UCSD-AML1 (cell line): ENCODE results near the gene HECA.
"Not testable (repeated sequence)": the region's sequence is repeated elsewhere in the genome, so short reads cannot be mapped to it uniquely, and the experiment has no call there.

Source experiments
- DNase-seq: peaks from one replicate; lab custom pipeline; 2025; ENCODE audit not compliant: unreplicated experiment; lab: John Stamatoyannopoulos, UW

Gene HECA

DNA sequence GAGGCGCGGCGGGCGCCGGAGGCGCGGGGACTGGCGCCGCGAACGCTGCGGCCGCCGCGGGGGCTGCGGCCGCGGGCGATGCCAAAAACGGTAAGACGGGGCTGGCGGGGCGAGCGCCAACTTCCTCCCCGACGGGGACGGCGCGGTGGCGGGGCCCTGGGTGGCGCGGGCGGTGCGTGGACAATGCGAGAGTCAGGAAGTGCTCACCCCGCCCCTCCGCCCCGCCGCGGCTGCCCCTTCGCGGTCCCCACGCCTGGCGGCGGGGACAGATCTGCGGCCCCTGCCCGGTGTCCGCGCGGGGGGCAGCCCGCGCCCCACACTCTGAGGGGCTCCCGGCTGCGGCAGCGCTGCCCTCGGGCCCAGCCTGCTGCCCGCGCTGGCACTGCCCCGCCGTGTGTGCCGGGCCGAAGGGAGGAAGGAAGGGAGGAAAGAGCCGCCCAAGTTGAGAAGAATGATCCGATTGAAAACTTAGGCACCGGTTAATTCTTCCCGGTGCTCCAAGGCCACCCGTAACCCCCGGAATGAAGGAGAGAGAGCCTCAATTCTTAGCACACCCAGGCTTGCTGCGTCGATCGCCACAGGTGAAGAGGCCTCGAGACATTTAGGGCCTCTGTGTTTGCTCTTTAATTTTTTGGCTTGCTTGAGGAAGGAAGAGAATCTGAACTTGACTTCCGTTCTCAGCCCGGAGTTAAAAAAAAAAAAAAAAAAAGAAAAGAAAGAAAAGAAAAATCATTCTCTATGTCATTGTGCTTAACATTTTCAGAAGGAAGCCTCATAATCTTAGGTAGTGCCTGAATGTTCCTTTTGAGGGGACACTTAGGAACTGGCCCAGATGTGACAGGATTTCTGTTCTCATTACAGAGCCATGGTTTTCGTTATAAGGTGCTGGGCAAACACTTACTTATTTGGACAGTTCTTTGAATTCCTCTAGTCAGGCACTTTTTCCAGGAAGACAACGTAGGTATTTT is 982 bp downstream of the HECA start:
- peak; percentile 55 for DNase-seq

DNA sequence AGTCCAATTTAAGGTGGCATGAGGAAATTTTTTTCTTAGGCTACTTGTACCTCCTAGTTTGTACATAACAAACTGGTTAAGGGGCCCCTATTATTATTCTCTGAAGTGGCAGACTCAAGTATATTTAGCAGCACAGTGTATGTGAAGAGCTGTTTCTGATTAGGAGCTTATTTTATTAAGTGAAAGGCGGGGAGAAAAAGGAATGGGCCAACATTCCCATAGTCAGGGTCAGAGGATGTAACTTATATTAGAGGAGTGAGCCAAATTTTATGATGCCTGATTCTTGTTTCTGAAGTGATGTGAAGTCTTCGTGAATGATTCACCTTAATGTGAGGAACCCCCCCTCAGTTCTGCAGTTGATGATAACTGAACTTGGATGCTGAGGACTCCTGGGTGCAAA is 2.8 kb downstream of the HECA start:
- DNase-seq, result no peak

DNA sequence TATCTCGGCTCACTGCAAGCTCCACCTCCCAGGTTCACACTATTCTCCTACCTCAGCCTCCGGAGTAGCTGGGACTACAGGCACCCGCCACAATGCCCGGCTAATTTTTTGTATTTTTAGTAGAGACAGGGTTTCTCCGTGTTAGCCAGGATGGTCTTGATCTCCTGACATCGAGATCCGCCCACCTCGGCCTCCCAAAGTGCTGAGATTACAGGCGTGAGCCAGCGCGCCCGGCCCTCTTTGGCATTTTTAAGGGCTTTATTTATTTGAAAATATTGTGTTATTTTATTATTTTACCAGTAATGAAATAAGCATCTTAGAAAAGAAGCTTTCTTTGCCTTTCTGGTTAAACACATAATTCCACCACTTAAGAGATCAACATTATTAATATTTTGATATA is 6.0 kb downstream of the HECA start:
- not testable (repeated sequence) for DNase-seq

DNA sequence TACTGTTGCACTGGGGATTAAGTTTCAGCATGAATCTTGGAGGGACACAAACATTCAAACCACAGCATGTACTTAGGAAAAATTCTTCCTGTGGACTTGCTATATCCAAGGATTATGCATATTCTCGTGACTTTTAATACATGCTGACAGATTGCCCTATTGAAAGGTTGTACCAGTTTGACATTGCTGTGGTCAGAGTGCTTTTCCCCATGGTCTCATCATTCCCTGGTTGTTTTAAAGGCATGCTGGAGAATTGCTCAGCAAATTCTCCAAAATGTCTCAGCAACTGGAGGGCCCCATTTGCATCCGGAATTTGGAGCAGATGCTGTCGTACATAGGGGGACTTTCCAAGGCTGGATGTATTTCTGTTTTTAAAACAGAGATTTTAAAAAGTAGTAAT is 7.4 kb downstream of the HECA start:
- no peak for DNase-seq

DNA sequence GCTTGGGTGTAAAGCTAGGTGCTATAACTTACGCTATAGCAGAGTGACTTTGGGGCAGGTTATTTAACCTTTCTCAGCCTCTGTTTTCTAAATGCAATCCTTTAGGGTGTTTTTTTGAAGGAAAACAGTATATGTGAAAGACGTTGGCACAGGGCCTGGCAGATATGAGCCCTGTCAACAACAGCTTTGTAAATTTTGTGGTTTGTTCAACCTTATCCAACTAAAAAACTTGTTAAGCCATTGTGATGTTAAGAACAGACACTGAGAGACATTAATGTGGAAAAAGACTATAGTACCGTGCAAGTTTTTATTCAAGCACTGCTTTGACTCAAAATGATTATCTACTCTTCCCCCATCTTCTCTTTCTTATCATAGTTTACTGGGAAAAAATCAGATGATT is 8.2 kb downstream of the HECA start:
- no peak for DNase-seq

DNA sequence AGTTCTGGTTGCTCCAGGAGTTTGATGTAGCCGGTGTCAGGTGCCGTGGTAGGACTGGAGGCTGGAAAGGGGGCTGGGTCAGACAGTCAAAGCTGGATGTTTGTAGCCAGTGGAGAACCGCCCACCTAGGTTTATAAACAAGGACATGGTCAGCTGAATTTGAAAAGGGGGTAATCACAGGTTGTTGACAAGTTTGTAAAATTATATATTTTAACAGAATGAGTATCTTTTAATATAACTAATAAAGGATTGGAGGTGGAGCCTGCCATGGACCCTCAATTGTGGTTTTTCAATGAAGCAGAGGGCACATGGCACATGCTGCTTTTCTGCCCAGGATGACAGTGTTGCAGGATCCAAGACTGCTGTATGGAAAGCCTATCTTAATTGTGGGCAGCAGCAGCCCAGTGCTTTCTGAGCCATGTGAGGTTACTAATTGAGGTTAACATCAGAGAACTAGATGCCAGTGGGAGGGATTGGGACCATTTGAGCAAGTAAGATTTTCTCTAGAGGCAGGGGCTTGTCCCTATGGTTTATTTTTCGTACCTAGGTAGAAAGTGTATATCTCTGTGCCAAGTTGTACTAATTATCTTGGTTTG is 9.7 kb downstream of the HECA start:
- DNase-seq, result no peak

DNA sequence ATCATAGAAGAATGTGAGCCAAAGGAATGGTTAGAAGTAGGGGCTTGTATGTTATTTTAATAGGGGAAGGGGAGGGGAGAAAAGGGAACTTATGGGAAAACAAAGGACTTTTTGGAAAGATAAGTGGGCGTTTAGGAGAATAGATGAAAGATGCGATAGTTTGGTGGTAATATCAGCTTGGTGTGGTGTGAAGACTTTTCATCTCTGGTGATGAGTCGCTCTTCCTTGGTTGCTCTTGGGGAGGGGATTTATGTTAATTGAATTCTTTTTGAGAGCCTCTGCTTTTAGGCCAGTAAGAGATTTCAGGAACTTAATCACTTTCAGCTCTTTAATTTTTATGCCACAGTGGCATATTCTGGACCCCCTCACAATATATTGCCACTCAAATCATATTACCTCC is 10.8 kb downstream of the HECA start:
- no peak for DNase-seq

DNA sequence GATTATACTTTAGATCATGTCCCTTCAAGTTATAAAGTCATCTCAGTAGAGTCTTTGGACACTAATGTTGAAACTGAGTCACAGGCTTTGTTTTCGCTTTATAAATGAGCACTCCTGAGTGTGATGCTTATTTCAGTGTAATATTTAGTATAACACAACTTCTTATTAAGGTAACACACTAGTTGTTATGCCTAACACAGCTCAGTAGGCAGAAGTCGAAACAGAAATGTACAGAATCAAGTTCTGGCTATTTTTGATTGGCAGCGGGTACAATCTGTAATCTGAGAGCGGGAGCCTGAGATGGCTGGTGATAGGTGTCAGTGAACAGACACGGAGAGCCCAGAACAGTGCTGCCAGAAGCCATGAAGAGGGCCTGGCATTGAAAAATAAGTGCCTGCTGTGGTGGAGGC is 11.4 kb downstream of the HECA start:
- no peak for DNase-seq

DNA sequence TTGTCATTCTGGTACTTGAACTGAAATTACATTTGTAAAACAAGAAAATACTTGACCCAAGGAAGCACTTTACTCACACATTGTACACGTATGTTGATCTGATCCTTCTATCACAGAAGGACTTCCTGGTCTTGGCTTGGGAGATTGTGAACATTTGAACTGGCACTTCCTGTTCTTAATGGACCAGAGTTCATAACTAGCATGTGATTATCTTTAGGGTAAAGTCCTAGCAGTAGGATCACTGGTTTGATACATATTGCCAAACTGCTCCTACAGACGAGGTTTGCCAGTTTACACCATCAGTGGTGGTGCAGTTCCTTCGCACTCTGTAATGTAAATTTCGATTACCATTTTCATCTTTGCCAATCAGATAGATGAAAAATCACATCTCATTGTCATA is 12.7 kb downstream of the HECA start:
- no peak for DNase-seq

DNA sequence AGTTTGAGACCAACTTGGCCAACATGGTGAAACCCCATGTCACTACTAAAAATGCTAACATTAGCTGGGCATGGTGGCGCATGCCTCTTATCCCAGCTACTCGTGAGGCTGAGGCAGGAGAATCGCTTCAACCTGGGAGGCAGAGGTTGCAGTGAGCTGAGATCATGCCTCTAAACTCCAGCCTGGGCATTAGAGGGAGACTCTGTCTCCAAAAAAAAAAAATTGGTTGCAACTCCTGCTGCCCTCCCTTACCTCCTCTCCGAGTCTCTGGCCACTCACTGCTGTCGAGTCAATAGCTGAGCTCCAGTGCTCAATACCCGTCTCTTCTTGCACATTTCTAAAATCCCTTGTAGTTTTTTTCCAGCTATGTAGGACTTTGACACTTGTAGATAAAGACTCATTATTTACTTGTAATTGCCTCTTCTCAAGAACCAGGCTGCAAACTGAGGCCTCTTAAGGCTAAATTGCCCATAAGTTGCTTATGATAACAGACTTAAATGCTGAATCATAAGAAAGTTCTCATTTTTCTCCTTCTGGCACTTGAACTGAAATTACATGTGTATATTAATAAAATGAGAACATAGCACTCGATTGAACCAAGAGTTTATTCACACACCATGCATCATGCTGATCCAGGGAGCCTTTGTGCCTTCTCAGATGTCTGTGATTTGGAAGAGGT is 13.8 kb downstream of the HECA start:
- no peak for DNase-seq

DNA sequence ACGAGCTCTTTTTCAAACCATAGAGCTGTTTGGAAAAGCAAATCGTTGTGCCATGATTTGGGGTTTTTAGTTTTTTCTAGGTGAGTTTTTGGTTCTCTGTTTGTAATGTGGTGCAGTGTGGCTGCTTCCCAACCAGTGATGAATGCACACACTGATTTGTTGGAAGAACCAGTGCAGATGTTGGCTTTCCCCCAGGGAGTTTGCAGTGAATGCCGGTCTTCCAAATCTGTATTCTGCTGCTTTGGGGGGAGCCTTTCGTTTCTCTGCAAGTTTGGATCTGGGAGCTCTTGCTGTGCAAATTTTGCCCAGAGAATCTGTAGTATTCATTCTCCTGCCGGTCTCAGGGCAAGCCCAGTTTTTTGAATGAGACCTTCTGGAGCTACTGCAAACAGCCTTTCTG is 14.5 kb downstream of the HECA start:
- DNase-seq, result no peak

DNA sequence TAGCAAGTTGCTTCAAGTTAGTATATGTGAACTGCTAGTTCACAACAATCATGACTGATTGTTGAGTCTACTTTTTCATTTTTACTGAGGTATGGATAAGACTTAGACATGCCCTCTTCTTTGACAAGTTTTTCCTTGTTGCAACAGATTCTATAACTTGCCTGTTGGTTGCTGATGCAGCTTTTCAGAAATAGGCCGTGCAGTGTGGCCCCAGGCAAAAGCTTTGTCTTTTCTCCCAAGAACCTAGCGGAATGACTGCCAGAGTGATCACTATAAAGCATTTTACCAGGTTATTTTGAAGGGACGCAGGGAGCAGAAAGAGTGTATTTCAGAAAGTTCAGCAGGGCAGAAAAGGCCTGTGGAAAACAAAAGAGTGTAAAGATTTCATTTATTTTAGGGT is 16.0 kb downstream of the HECA start:
- no peak for DNase-seq

DNA sequence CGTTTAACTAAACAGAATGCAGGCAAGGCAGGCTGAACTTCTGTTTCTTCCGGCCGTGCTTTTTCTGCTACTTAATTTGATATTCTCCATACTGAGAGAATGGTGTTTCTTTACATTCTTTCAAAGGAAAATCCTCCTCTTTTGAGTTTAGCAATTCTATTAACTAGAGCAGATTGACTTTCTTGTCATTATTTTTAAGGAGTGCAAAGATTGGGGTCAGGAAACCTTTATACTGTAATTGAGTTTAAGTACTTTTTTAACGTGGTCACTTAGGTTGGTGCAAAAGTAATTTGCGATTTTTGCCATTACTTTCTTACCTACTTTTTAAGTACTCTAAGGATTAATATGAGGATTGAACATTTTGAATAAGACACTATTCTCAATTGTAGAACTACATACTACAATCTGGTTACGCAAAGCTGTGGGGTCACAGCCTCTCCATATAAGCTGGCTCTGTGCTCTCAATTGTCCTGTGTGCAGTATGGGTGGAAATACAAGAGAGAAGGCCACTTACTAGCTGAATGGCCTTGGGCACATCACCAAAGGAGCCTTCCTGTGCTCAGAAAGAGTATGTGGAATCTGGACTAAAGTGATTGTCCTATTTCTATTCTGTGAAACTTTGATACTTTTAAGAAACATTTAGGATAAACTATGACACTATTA is 16.7 kb downstream of the HECA start:
- no peak for DNase-seq

DNA sequence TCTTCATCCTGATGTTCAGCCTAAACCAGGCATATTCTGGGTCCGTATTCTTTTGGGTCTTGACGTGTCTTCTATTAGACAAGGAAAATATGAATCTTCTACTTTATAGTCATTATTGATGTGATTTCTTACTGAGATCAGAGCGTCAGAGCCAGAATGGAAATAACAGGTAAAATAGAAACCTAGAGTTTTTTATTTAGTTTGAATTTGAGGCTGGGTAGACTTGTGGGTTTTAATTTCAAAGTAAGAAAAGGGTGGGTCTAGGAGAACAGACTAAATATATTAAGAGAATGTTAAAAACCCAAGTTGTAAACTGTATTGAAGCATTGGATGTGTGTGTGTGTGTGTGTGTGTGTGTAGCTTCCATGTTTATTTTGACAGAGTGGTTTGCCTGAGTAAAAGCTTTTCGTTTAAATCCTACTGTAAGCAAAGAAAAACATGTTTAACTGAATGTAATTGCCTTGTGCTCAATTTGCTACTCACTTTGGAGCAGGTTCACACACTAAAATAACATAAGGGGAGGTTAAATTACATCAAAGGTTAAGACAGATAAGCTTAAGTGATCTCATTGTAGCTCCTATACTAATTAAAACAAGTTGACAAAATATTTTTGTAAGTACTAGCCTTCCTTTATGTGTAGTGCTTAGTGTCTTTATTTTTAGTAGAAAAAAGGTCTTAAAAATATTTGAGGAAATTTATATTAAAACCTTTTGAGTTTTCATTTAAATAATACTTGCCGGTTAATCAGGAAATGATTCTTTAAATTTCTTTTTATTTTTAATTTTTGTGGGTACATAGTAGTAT is 17.4 kb downstream of the HECA start:
- DNase-seq, result no peak

DNA sequence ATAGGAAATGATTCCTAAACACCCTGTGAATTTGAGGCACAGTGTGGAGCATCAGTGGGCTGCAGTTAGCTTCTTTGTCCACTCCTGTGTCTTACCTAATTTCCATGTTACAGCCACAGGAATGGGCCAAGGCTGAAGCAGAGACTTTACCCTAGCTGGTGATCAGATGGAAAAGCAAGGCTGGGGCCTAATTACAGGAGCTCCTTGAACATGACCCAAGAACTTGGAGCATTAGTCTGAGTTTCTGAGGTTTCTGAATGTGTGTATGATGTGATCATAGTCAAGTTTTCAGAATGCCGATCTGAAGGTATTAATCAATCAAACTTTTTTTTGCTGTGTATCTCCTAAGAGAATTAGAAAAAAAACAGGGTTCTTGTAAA is 18.0 kb downstream of the HECA start:
- no peak for DNase-seq

DNA sequence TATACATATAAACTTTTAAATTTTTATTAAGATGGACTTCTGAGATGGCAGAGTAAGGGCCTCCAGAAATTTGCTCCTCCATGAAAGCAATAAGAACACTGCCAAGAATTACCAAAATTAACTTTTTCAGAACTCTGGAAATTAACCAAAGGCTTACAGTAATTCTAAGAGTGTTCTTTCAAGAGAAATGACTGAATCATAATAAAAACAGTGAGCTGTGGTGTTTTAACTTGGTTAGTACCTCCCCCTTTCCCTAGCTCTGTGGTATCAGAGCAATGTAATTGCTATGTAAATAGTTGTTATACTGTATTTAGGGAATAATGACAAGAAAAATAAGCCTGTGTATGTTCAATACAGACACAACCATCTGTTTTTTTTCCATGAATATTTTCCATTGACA is 19.0 kb downstream of the HECA start:
- no peak for DNase-seq

DNA sequence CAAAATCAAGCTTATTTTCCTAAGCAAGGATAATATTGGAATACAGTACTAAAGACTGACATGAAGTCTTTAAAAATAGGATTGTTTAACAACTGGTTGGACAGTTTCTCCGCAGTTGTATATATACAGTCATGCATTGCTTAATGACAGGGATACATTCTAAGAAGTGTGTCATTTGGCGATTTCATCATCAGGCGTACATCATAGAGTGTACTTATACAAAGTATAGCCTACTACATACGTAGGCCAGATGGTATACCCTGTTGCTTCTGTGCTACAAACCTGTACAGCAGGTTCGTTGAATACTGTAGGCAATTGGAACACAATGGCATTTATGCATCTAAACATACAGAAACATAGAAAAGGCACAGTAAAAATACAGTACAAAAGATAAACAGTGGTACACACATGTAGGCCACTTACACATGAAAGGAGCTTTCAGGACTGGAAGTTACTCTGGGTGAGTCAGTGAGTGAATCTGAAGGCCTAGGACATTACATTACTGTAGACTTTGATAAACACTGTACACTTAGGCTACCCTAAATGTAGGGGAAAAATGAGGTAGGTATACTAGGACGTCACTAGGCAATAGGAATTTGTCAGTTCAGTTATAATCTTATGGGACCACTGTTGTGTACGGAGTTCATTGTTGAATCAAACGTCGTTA is 20.1 kb downstream of the HECA start:
- DNase-seq, result no peak

DNA sequence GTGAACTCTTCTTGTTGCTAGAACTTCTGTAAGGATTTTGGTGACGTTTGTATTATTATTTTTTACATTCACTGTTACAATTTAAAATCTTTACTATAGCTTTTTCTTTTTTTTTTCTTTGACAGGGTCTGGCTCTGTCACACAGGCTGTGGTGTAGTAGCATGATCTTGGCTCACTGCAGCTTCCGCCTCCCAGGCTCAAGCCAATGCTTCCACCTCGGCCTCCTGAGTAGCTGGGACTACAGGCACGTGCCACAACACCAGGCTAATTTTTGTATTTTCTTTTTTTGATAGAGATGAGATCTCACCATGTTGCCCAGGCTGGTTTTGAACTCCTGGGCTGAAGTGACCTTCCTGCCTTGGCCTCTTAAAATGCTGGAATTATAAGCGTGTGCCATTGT is 21.2 kb downstream of the HECA start:
- no peak for DNase-seq

DNA sequence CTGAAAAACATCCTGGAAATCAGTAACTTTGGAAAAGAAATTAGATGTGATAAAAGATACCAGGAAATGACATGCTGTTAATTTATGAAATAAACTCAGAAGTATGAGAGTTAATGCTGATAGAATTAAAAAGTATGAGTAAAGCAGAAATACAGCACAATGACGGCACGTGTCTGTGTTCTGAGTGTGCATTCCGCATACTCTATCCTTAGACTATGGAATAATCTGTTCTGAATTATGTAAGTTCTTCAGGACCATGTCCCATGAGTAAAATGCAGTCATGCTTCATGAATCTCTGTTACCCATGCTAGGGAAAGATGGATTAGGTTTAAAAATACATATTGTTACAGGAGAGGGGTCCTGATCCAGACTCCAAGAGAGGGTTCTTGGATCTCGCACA is 21.7 kb downstream of the HECA start:
- no peak for DNase-seq

DNA sequence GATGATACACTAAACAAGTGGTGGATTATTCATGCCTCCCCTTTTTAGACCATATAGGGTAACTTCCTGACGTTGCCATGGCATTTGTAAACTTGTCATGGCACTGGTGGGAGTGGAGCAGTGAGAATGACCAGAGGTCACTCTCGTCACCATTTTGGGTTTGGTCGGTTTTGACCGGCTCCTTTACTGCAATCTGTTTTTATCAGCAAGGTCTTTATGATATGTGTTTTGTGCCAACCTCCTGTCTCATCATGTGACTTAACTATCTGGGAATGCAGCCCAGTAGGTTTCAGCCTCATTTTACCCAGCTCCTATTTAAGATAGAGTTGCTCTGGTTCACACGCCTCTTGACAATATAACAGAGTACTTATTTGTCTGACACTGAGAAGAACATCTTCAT is 22.2 kb downstream of the HECA start:
- DNase-seq, result not testable (repeated sequence)
